PC-3 (cell line): ENCODE measurements around the gene ZNF79. TPM values are rescaled to one million over a fixed set of nuclear protein-coding genes. Genes with fewer than 3 reads are reported as not detected.

Source experiments
- ATAC-seq: fragments of 200-7000 bp; cut with Tn5 transposase; 2 replicates; pipeline ENCODE4 v1.9.1; 2020; ENCODE audit warnings: mild to moderate bottlenecking, moderate library complexity
- BruUV-seq: library from RNA; stranded (reverse); fragments of 400-500 nt; replicated peaks from 2 replicates; lab custom pipeline; 2021; lab: Mats Ljungman, UMichigan
- CTCF ChIA-PET: fragments of 300-600 bp; sonication (Branson Sonifier 250); formaldehyde crosslinking; loops from one replicate; lab custom pipeline; 2022; ENCODE audit warnings: antibody characterized with exemption; lab: Charles Lee
- POLR2A ChIA-PET: fragments of 300-600 bp; sonication (Branson Sonifier 250); formaldehyde crosslinking; loops from one replicate; lab custom pipeline; 2022; ENCODE audit warnings: antibody characterized with exemption; ENCODE audit not compliant: unreplicated experiment; lab: Charles Lee
- DNase-seq: peaks from one replicate; pipeline ENCODE4 v3.0.0-alpha.2; 2015
- H2AFZ ChIP-seq: fragments of 300-600 bp; sonication (generic); 2 replicates; pipeline ENCODE4 v1.6.0; 2016; ENCODE audit warnings: antibody characterized with exemption, low read length
- H3F3A ChIP-seq: fragments of 300-600 bp; sonication (generic); one replicate; pipeline ENCODE4 v1.6.0; 2017; ENCODE audit warnings: antibody characterized with exemption, low read length, control low read depth, mild to moderate bottlenecking; ENCODE audit not compliant: unreplicated experiment
- H3K27ac ChIP-seq: fragments of 300-600 bp; sonication (generic); 2 replicates; pipeline ENCODE4 v1.5.1; 2016; ENCODE audit warnings: mild to moderate bottlenecking, low read length
- H3K27me3 ChIP-seq: fragments of 300-600 bp; sonication (generic); 2 replicates; pipeline ENCODE4 v1.6.1; 2016; ENCODE audit warnings: low read length, mixed read lengths
- H3K36me3 ChIP-seq: fragments of 300-600 bp; sonication (generic); 2 replicates; pipeline ENCODE4 v1.6.1; 2016; ENCODE audit warnings: low read depth, mixed run types, low read length, mixed read lengths
- H3K4me1 ChIP-seq: fragments of 300-600 bp; sonication (generic); 2 replicates; pipeline ENCODE4 v1.5.1; 2016; ENCODE audit warnings: low read length; ENCODE audit not compliant: insufficient read depth
- H3K4me2 ChIP-seq: fragments of 300-600 bp; sonication (generic); 2 replicates; pipeline ENCODE4 v1.6.0; 2016; ENCODE audit warnings: low read length
- H3K4me3 ChIP-seq: fragments of 300-600 bp; sonication (generic); 2 replicates; pipeline ENCODE4 v1.5.1; 2016; ENCODE audit warnings: mild to moderate bottlenecking, low read length, mixed read lengths
- H3K79me2 ChIP-seq: fragments of 300-600 bp; sonication (generic); 2 replicates; pipeline ENCODE4 v1.6.1; 2017; ENCODE audit warnings: low read length, mixed read lengths
- H3K9ac ChIP-seq: fragments of 300-600 bp; sonication (generic); 2 replicates; pipeline ENCODE4 v1.6.0; 2016; ENCODE audit warnings: mild to moderate bottlenecking, low read length
- H3K9me2 ChIP-seq: fragments of 300-600 bp; sonication (generic); replicated peaks from 2 replicates; pipeline ENCODE4 v1.6.1; 2016; ENCODE audit warnings: mixed run types, low read length, mixed read lengths
- H3K9me3 ChIP-seq: fragments of 300-600 bp; sonication (generic); 2 replicates; pipeline ENCODE4 v1.6.1; 2016; ENCODE audit warnings: low read length, mixed read lengths
- H4K20me1 ChIP-seq: fragments of 300-600 bp; sonication (generic); 2 replicates; pipeline ENCODE4 v1.6.1; 2016; ENCODE audit warnings: low read length, mixed read lengths
- EZH2 ChIP-seq: fragments of 300-600 bp; sonication (generic); IDR thresholded peaks from one replicate; pipeline ENCODE4 v1.6.1; 2017; ENCODE audit warnings: antibody characterized with exemption, mild to moderate bottlenecking, low read length; ENCODE audit not compliant: unreplicated experiment
- EZH2phosphoT487 ChIP-seq: fragments of 300-600 bp; sonication (generic); IDR thresholded peaks from 2 replicates; pipeline ENCODE4 v1.6.1; 2018; ENCODE audit warnings: mild to moderate bottlenecking, antibody characterized with exemption, low read length, borderline replicate concordance
- intact Hi-C: fragments of 100-400 bp; cut with micrococcal nuclease; formaldehyde crosslinking; loops from 2 replicates; pipeline ENCODE4 v1.9.0; 2023
- total RNA-seq: library from RNA; depleted of rRNA; stranded (reverse); fragments of >200 nt; gene quantifications from 2 replicates; pipeline ENCODE4 v1.2.3, GENCODE V29; 2014
- TF ChIP-seq, protein P1 (sequence below): fragments of 300-600 bp; sonication (generic); conservative IDR thresholded peaks from 2 replicates; pipeline ENCODE4 v1.5.1; 2017; ENCODE audit warnings: antibody characterized with exemption, low read depth, mild to moderate bottlenecking, low read length

ZNF79 gene
- total RNA-seq, 1 experiment from 2014 or later, result 4.9 TPM

DNA sequence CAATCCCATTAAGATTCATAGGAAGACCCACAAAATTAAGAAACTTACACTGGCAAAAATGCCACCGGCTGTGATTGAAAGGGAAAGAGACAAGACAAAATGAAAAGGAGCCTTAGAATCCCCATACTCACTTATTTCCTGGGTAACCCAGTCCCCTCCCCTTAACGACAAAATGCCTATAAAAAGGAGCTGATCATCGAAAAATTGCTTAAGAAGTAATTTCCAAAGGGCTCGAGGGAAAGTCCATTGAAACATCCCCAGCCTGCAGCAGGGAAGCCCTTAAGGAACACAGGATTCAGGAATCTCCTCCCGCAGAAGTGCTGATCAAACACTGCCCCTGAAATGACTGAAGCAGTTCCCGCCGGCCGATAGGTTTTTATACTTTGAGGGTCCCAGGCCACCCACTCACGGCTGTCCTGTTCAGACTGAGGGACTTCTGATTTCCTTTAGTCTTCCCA, 677 bp upstream of the ZNF79 start:
- H3K79me2 ChIP-seq, result peaks cover 54% of the 10 kb centered on the region
- peak overlapping the region; percentile 92 for H3K4me2 ChIP-seq
- H3F3A ChIP-seq, result no peaks in the 10 kb centered on the region
- TF ChIP-seq EZH2phosphoT487 (no peak), EZH2 (no peak)
- TF ChIP-seq, protein P1, sequence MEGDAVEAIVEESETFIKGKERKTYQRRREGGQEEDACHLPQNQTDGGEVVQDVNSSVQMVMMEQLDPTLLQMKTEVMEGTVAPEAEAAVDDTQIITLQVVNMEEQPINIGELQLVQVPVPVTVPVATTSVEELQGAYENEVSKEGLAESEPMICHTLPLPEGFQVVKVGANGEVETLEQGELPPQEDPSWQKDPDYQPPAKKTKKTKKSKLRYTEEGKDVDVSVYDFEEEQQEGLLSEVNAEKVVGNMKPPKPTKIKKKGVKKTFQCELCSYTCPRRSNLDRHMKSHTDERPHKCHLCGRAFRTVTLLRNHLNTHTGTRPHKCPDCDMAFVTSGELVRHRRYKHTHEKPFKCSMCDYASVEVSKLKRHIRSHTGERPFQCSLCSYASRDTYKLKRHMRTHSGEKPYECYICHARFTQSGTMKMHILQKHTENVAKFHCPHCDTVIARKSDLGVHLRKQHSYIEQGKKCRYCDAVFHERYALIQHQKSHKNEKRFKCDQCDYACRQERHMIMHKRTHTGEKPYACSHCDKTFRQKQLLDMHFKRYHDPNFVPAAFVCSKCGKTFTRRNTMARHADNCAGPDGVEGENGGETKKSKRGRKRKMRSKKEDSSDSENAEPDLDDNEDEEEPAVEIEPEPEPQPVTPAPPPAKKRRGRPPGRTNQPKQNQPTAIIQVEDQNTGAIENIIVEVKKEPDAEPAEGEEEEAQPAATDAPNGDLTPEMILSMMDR, result no peak
- H3K9ac ChIP-seq, result peak overlapping the region; percentile 89
- POLR2A ChIA-PET, result interaction anchor here (1.3 kb wide), 1 partner anchor 27 kb away, joined by 7 read pairs; the partner anchor contains the start of gene SLC2A8
- no peaks in the 10 kb centered on the region for H3K9me2 ChIP-seq
- peak overlapping the region; percentile 80 for H3K27ac ChIP-seq
- TSS peak; percentile 80 for BruUV-seq
- intact Hi-C loops, result no loop called here
- H2AFZ ChIP-seq, result peak overlapping the region; percentile 95
- H3K4me1 ChIP-seq, result peaks cover 38% of the 10 kb centered on the region
- ATAC-seq (peak; percentile 3), DNase-seq (no peak)
- H3K36me3 ChIP-seq, result no peaks in the 10 kb centered on the region
- peak overlapping the region; percentile 97 for H3K4me3 ChIP-seq
- no peaks in the 10 kb centered on the region for H4K20me1 ChIP-seq
- H3K9me3 ChIP-seq, result no peaks in the 10 kb centered on the region
- CTCF ChIA-PET, result interaction anchor here (0.7 kb wide), 1 partner anchor 311 kb away, joined by 4 read pairs; the partner anchor contains the start of gene TOR2A
- H3K27me3 ChIP-seq, result no peaks in the 10 kb centered on the region

GRCh38 chr9:127424676-127424999, 456 bp downstream of the ZNF79 start:
- CTCF ChIA-PET, result no interaction called here
- H2AFZ ChIP-seq, result peak overlapping the region; percentile 95
- peak overlapping the region; percentile 97 for H3K4me3 ChIP-seq
- peak overlapping the region; percentile 89 for H3K9ac ChIP-seq
- H3K79me2 ChIP-seq, result peaks cover 54% of the 10 kb centered on the region
- H3K27me3 ChIP-seq, result no peaks in the 10 kb centered on the region
- TF ChIP-seq, protein P1, result no peak
- TF ChIP-seq EZH2, result no peak
- no peak for TF ChIP-seq EZH2phosphoT487
- peak overlapping the region; percentile 80; the same call in 1 of the 2 replicates for H3K27ac ChIP-seq
- peaks cover 38% of the 10 kb centered on the region for H3K4me1 ChIP-seq
- peak; percentile 58 for ATAC-seq
- no peaks in the 10 kb centered on the region for H3K9me3 ChIP-seq
- POLR2A ChIA-PET, result interaction anchor here (0.6 to 1.3 kb wide), 4 partner anchors 11 to 188 kb away, joined by 3 to 7 read pairs (median 4); partner anchors contain the start of genes LRSAM1, RPL12 and SLC2A8
- peak overlapping the region; percentile 92 for H3K4me2 ChIP-seq
- H4K20me1 ChIP-seq, result no peaks in the 10 kb centered on the region
- H3K36me3 ChIP-seq, result no peaks in the 10 kb centered on the region; the same call in 1 of the 2 replicates
- DNase-seq, result peak; percentile 18
- H3F3A ChIP-seq, result no peaks in the 10 kb centered on the region
- TSS peak; percentile 69 for BruUV-seq
- H3K9me2 ChIP-seq, result no peaks in the 10 kb centered on the region
- intact Hi-C loops, result loop anchor here (1.0 kb wide), 1 partner anchor 27 kb away; the partner anchor contains the start of genes LRSAM1 and RPL12

- no peak for ATAC-seq
- Histone ChIP-seq H3K27me3 (no peaks in the 10 kb centered on the region), H3K4me3 (no peak overlapping the region), H3K4me2 (no peak overlapping the region), H2AFZ (no peak overlapping the region), H3K36me3 (no peaks in the 10 kb centered on the region; the same call in none of the 2 replicates), H3K4me1 (peaks cover 30% of the 10 kb centered on the region), H3K9me2 (no peaks in the 10 kb centered on the region), H3K27ac (no peak overlapping the region), H4K20me1 (no peaks in the 10 kb centered on the region), H3K79me2 (peaks cover 53% of the 10 kb centered on the region), H3K9ac (no peak overlapping the region), H3F3A (no peaks in the 10 kb centered on the region), H3K9me3 (no peaks in the 10 kb centered on the region)
- BruUV-seq, result no TSS peak
- CTCF ChIA-PET, result no interaction called here
- POLR2A ChIA-PET, result no interaction called here
- DNase-seq, result no peak
- no peak for TF ChIP-seq EZH2
- no peak for TF ChIP-seq EZH2phosphoT487
- TF ChIP-seq, protein P1, result no peak
- intact Hi-C loops, result no loop called here
Measured at GRCh38 chr9:127426756-127427155, 2.6 kb downstream of the ZNF79 start.
